ENCODE data around the gene IL25. TPM values are rescaled to one million over a fixed set of nuclear protein-coding genes. Genes with fewer than 3 reads are reported as not detected.
A peak's percentile ranks its signal among the peaks of the same experiment; 100 is the strongest.

IL25 gene
- total and polyA plus RNA-seq, 2 of the 4 experiments (the other 2 are of a cell fraction): not detected

GRCh38 chr14:23362200-23362599 lies 10.4 kb upstream of the IL25 start:
- peaks cover 6% of the 10 kb centered on the region; the same call in 1 of the 2 replicates for H3K9me1 ChIP-seq (ENCODE audit: insufficient read depth, low read length)
- H4K91ac ChIP-seq (ENCODE audit: insufficient read depth, low read depth, low read length): no peak overlapping the region
- no peak overlapping the region for H2AK5ac ChIP-seq (ENCODE audit: low read depth, low read length)
- no peak overlapping the region for H4K8ac ChIP-seq (ENCODE audit: low read depth in 2 of 2, low read length in 2 of 2)
- H4K5ac ChIP-seq (ENCODE audit: low read depth, low read length): no peak overlapping the region
- H3K4me3 ChIP-seq (ENCODE audit: insufficient read depth, low read depth, low read length): no peak overlapping the region
- no peak overlapping the region for H3K4ac ChIP-seq (ENCODE audit: low read depth, low read length)
- intact Hi-C loops (cut with micrococcal nuclease): loop anchor here (1.0 kb wide), 1 partner anchor 34 kb away; no protein-coding TSS in a partner anchor
- H2AFZ ChIP-seq (replicated peaks; ENCODE audit: low read length, poor library complexity): no peak overlapping the region
- no peak overlapping the region for H3K9ac ChIP-seq (ENCODE audit: low read depth, low read length)
- peaks cover 7% of the 10 kb centered on the region for H3K4me1 ChIP-seq (ENCODE audit: control insufficient read depth, insufficient read depth, low read length)
- in situ Hi-C loops (cut with MboI; ENCODE audit: low sequenced_read_pairs): no loop called here
- no peak overlapping the region for H3K56ac ChIP-seq (ENCODE audit: extremely low read depth, insufficient read depth, low read length)
- H3K27ac ChIP-seq (ENCODE audit: insufficient read depth, low read length): no peak overlapping the region
- H4K20me1 ChIP-seq (ENCODE audit: insufficient read depth, low read length): peaks cover 12% of the 10 kb centered on the region; the same call in 1 of the 2 replicates
- H2BK15ac ChIP-seq (ENCODE audit: low read depth, low read length): no peak overlapping the region
- H2BK5ac ChIP-seq (ENCODE audit: low read depth, low read length, poor library complexity, severe bottlenecking): no peak overlapping the region
- H3K18ac ChIP-seq (ENCODE audit: low read depth, low read length): no peak overlapping the region
- no TSS peak for BruUV-seq (replicated peaks)
- no peak overlapping the region for H2AK9ac ChIP-seq (replicated peaks; ENCODE audit: low read depth, low read length, poor library complexity)
- WGBS, 2 experiments (ENCODE audit: extremely low coverage in 2 of 2, insufficient read length in 1 of 2): no CpG with 5 or more reads among the region's 3 CpGs
- dilution Hi-C loops (cut with HindIII; ENCODE audit: low sequenced_read_pairs, unreplicated experiment): no loop called here
- H3K14ac ChIP-seq (replicated peaks; ENCODE audit: low read depth, low read length): no peak overlapping the region
- peak; percentile 45 for DNase-seq
- TF ChIP-seq RAD21 (IDR thresholded peaks at IDR 0.05; ENCODE audit: low read length) (peak; percentile 42), FOS (IDR thresholded peaks at IDR 0.05; ENCODE audit: low read depth, low read length) (no peak), CTCF (conservative IDR thresholded peaks at IDR 0.05; ENCODE audit: low read depth, low read length) (peak; percentile 41), SMC3 (IDR thresholded peaks at IDR 0.05; ENCODE audit: low read depth, low read length) (peak; percentile 44)
- peaks cover 23% of the 10 kb centered on the region for H3K36me3 ChIP-seq (ENCODE audit: control insufficient read depth, insufficient read depth, low read length)
- no peak for ATAC-seq (ENCODE audit: low read depth)
- H3K4me2 ChIP-seq (ENCODE audit: low read depth, low read length): no peak overlapping the region
- no peak overlapping the region for H3K23ac ChIP-seq (ENCODE audit: low read depth, low read length)
- H2BK120ac ChIP-seq (ENCODE audit: low read depth, low read length): no peak overlapping the region
- H3K79me1 ChIP-seq (ENCODE audit: low read depth in 1 of 2, low read length in 2 of 2): peaks cover 13 to 37% of the 10 kb centered on the region in 2 experiments; a peak in 3 of 4 replicates
- ChIA-PET CTCF (interaction anchor here (1.0 to 2.5 kb wide), 2 partner anchors 10 to 17 kb away, joined by 3 to 8 read pairs; partner anchors contain the start of gene SLC22A17), POLR2A (ENCODE audit: unreplicated experiment) (no interaction called here)
- no peaks in the 10 kb centered on the region for H3K9me3 ChIP-seq (ENCODE audit: control insufficient read depth, insufficient read depth, low read length)
- H2BK20ac ChIP-seq (ENCODE audit: low read depth, low read length): no peak overlapping the region
- H3K27me3 ChIP-seq (ENCODE audit: control insufficient read depth, insufficient read depth, low read length): no peaks in the 10 kb centered on the region
